Lower lobe of right lung (tissue), 2 donors: Measurements from ENCODE around the gene XRCC1. TPM values are rescaled to one million over a fixed set of nuclear protein-coding genes. Genes with fewer than 3 reads are reported as not detected.
A peak's percentile ranks its signal among the peaks of the same experiment; 100 is the strongest.

Experiments
- ATAC-seq, 2 donors: fragments of 200-7000 bp; cut with Tn5 transposase; one replicate each; pipeline ENCODE4 v1.9.1; 2020 to 2022; ENCODE audit warnings: mild to moderate bottlenecking in 2 of 2, moderate library complexity in 2 of 2
- DNase-seq: peaks from one replicate; pipeline ENCODE4 v3.0.0-alpha.2; 2020
- H3K27ac ChIP-seq: fragments of 200-600 bp; one replicate; pipeline ENCODE4 v1.8.0; 2022
- H3K27me3 ChIP-seq: fragments of 200-600 bp; one replicate; pipeline ENCODE4 v1.8.0; 2022; ENCODE audit warnings: low read depth
- H3K36me3 ChIP-seq: fragments of 200-600 bp; one replicate; pipeline ENCODE4 v1.8.0; 2022; ENCODE audit warnings: mild to moderate bottlenecking
- H3K4me1 ChIP-seq: fragments of 200-600 bp; one replicate; pipeline ENCODE4 v1.8.0; 2022
- H3K4me3 ChIP-seq: fragments of 200-600 bp; one replicate; pipeline ENCODE4 v1.8.0; 2022; ENCODE audit warnings: mild to moderate bottlenecking
- H3K9me3 ChIP-seq: fragments of 200-600 bp; one replicate; pipeline ENCODE4 v1.8.0; 2022
- intact Hi-C: fragments of 100-400 bp; cut with DNase I; formaldehyde crosslinking; loops from one replicate; pipeline ENCODE4 v1.11.0; 2022
- total RNA-seq: library from RNA; stranded (reverse); fragmentation: NEBNext Ultra II Directional; extraction: Animal tissue kit (Norgen Biotek cat#: 25700); gene quantifications from one replicate; pipeline ENCODE4 v1.2.1, GENCODE V29; 2021
- TF ChIP-seq, protein P1 (sequence below): fragments of 200-600 bp; IDR thresholded peaks from one replicate; pipeline ENCODE4 v1.8.0; 2022; ENCODE audit warnings: antibody characterized with exemption, mild to moderate bottlenecking
- donor health status: DM: no; HTN: yes; CAD: no; lungs with severe emphysema.

The XRCC1 gene
- total RNA-seq, 1 donor from 2014 or later: 26.9 TPM

DNA sequence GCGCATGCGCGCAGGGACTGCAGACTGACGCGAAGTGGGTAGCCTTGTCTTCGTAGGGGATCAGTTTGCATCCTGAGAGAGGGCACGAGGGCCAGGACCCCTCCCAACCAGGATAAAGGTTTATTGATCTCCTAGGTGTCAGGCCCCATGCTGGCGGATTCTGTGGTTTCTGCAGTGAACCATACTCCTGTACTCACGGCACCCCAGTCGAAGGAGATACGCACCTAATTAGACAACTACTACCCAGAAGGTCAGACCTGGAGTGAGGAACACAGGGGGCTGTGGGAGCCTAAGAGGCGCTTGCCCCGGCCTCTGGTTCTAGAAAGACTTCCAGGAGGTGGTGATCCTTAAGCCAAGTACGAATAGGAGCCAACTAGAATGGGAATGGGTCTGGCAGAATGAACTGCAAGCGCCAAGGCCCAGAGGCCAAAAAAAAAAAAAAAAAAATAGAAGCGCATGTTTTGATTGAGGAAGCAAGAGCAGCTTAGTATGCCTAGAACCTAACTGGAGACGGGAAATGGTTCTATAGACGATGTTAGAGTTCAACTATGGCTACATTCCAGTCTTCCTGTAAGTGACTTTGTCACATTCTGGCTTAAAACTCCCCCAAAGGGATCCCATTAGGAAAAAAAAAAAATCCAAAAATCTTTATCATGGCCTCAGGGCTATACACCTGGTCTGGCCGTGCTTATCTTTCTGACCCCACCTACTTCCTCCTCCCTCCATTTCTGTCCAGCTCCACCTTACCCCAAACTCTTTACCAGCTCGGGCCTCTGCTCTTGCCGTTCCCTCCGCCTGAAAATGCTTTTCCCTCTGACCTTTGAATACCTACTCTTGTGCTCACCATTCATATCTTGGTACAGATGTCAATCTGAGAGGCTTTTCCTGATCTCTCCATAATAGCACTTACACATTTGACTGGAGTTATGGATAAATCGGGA, 45.0 kb upstream of the XRCC1 start:
- Histone ChIP-seq H3K9me3 (no peaks in the 10 kb centered on the region), H3K36me3 (no peaks in the 10 kb centered on the region), H3K27me3 (no peaks in the 10 kb centered on the region), H3K27ac (peak overlapping the region; percentile 97), H3K4me1 (peaks cover 18% of the 10 kb centered on the region), H3K4me3 (peak overlapping the region; percentile 97)
- intact Hi-C loops: no loop called here
- DNase-seq: peak; percentile 89
- ATAC-seq: peak in 1 of 2 donors; percentile 1
- TF ChIP-seq, protein P1, sequence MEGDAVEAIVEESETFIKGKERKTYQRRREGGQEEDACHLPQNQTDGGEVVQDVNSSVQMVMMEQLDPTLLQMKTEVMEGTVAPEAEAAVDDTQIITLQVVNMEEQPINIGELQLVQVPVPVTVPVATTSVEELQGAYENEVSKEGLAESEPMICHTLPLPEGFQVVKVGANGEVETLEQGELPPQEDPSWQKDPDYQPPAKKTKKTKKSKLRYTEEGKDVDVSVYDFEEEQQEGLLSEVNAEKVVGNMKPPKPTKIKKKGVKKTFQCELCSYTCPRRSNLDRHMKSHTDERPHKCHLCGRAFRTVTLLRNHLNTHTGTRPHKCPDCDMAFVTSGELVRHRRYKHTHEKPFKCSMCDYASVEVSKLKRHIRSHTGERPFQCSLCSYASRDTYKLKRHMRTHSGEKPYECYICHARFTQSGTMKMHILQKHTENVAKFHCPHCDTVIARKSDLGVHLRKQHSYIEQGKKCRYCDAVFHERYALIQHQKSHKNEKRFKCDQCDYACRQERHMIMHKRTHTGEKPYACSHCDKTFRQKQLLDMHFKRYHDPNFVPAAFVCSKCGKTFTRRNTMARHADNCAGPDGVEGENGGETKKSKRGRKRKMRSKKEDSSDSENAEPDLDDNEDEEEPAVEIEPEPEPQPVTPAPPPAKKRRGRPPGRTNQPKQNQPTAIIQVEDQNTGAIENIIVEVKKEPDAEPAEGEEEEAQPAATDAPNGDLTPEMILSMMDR: no peak

DNA sequence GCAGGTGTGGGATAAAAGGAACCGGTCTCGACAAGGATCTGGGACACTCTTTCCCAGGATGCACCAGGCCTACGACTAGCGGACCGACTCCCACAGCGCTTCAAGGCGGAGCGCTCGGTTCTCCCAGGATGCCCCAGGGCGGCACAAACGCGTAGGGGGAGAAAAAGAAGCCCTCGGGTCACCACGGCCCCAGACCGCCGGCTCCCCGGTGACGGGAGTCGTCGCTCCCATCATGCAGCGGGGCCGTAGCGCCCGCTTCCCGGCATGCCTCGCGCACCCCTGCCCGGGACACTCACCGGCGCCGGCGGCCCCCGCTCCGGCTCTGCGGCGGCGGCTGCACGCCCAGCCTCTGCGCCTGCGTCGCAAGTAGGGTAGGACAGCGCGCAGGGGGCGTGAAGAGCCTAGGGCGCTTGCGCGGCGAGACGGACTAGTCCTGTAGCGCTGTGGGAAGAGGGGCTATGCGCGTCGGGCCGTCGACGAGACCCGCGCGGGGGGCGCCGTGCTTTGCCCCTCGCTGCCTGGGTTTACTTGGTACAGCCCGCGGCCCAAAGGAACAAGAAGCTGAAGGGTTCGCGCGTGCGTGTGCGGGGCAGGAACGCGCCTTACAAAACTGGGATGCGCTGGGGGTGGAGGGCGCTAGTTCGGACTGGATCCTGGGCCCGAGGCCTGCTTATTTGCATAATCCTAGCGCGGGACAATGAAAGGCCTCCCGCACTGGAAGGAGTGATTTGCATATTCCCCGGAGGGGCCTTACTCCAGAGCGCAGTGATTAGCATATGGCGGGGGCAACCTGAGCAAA, 44.1 kb upstream of the XRCC1 start, which contains the start of gene ZNF428:
ZNF428 (minus strand) TSS at position 368 of the 799 bp plus-strand sequence. CDS start 5,325 bp downstream, outside the sequence.
- peak; percentile 95 to 97 for ATAC-seq
- Histone ChIP-seq H3K27ac (peak within 1 kb of the TSS; percentile 97), H3K9me3 (no peaks in the 10 kb centered on the region), H3K36me3 (no peaks in the 10 kb centered on the region), H3K4me1 (peaks cover 18% of the 10 kb centered on the region), H3K27me3 (no peaks in the 10 kb centered on the region), H3K4me3 (peak within 1 kb of the TSS; percentile 97)
- TF ChIP-seq, protein P1: no peak
- intact Hi-C loops: no loop called here
- peak; percentile 91 for DNase-seq

- Histone ChIP-seq H3K27ac (peak overlapping the region; percentile 97), H3K36me3 (no peaks in the 10 kb centered on the region), H3K4me1 (peaks cover 18% of the 10 kb centered on the region), H3K9me3 (no peaks in the 10 kb centered on the region), H3K27me3 (no peaks in the 10 kb centered on the region), H3K4me3 (peak overlapping the region; percentile 97)
- TF ChIP-seq, protein P1: no peak
- intact Hi-C loops: no loop called here
- DNase-seq: no peak
- peak; percentile 40 to 67 for ATAC-seq
Observed at GRCh38 chr19:43618921-43619261, 43.6 kb upstream of the XRCC1 start.

DNA sequence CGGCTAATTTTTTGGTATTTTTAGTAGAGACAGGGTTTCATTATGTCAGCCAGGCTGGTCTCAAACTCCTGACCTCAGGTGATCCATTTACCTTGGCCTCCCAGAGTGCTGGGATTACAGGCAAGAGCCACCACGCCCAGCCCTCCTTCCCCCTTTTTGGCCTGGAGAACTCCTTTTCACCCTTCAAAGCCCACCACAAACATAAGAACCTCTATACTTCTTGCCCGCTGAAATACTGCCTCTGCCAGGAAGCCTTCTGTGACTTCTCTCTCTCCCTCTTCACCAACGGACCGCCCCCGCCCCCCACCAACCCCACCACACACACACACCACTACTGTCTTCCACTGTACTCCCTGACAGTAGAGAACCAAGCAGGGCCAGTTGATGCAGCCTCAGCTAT, 41.6 kb upstream of the XRCC1 start:
- DNase-seq: no peak
- H3K27me3 ChIP-seq: no peaks in the 10 kb centered on the region
- no peak for ATAC-seq

DNA sequence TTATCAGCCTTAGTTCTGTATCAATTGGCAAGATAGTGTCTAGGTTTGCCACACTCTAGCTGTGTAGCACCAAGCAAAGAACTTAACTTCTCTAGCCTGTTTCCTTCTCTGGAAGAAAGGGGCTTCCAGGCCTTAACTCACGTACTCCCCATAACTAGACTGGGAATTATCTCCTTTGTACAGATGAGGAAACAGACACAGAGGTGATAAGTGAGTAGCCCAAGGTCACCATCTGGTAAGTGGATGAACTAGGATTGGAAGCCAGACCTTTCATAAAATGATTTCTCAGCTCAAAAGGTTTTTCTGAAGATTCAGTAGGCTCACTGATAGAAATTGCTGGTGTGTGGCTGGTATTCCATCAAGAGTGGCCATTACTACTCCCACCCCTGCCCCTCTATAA, 41.0 kb upstream of the XRCC1 start:
- H3K9me3 ChIP-seq: no peaks in the 10 kb centered on the region
- intact Hi-C loops: no loop called here
- TF ChIP-seq, protein P1: no peak
- H3K36me3 ChIP-seq: peaks cover 18% of the 10 kb centered on the region
- H3K4me1 ChIP-seq: peaks cover 18% of the 10 kb centered on the region
- no peak for DNase-seq
- H3K27me3 ChIP-seq: no peaks in the 10 kb centered on the region
- no peak overlapping the region for H3K27ac ChIP-seq
- ATAC-seq: no peak
- no peak overlapping the region for H3K4me3 ChIP-seq

More for the DNA sequence above, 41.6 kb upstream of the XRCC1 start:
- Histone ChIP-seq H3K4me3 (no peak overlapping the region), H3K4me1 (peaks cover 18% of the 10 kb centered on the region), H3K27ac (no peak overlapping the region), H3K36me3 (peaks cover 14% of the 10 kb centered on the region), H3K9me3 (no peaks in the 10 kb centered on the region)
- intact Hi-C loops: no loop called here
- TF ChIP-seq, protein P1: no peak
